Raji (cell line): Measurements from ENCODE around the gene FIGNL1.

ENCODE experiments used
- POLR2A ChIP-seq: IDR thresholded peaks from 2 replicates; pipeline ENCODE4 v1.6.1; 2011; ENCODE audit warnings: low read depth, low read length, control low read depth; ENCODE audit not compliant: insufficient read depth

FIGNL1 gene

GRCh38 chr7:50456371-50457123 is 6.4 kb upstream of the FIGNL1 start:
- no peak for TF ChIP-seq POLR2A

- TF ChIP-seq POLR2A: no peak
These were observed 5.5 kb upstream of the FIGNL1 start for GRCh38 chr7:50455658-50456057.

DNA sequence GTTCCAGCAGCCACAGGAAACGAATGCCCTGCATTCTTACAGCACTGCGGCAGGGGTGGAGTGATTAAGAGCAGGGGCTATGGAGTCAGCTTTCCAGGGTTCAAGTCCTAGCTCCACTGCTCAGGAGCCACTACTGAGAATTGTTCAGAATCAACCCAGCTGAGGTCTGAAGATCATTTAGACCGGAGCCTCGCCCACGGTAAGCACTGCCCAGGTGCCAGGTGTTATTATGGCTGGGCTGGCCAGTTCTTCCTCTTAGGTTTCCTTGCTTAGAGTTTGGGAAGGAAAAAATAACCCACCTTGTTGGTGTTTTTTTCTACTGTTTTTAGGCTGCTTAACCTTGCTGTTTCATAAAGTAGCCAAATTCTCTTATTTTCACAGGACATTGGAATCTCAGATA is 4.8 kb upstream of the FIGNL1 start:
- TF ChIP-seq POLR2A: no peak

DNA sequence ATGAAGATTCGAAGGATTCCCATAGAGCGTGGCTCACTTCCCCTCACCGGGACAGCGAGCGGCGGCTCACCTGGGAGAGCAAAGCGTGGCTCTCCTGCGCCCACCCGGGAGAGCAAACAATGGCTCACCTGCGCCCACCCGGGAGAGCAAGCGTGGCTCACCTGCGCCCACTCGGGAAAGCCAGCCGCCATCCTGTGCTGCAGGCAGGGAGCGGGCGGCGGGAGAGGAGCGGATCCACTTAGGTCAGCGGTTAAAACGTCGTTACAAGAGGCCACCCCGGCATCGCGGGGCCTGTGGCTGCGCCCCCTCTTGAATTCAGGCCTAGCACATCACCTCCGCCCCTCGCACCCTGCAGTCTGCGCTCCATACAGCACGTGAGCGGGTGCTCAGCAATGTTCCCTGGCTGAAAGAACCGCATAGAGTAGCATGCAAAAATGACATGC is 461 bp upstream of the FIGNL1 start:
- no peak for TF ChIP-seq POLR2A

DNA sequence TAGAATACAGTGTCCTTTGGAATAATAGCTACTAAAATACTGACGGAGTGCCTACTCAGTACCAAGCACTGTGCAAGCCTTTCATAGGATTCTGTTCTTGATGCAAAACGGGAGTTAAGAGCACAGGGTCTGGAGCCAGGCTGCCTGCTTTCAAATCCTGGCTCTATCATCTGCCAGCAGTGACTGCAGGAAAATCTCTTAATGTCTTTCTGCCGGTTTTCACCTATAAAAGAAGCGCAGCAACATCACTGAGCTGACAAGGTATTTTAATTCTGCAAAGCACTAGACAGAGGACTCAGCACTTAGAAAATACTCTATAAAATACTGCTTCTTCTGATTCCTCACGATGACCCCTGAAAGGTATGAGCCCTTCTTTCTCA is 659 bp downstream of the FIGNL1 start:
- no peak for TF ChIP-seq POLR2A

- TF ChIP-seq POLR2A: no peak
These were observed 1.3 kb downstream of the FIGNL1 start for GRCh38 chr7:50448823-50449222.

DNA sequence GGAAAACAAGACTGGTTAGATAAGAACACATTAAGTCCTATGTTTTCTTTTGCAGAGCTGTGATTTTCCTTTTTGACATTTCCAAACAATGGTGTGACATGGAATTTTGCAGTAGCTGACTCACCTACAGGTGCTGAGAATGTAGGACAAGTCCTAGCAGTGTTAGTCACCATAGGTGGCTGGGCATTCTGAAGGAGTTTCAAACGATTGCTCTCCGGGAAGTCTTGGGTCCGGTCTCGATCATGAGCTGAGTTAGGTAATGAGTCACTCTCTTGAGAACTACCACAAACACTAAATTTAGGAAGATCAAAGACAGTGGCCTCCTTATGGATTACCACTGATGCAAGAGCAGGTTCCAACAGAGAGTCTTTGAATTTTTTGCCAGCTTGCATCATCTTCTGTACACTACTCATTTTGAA is 3.6 kb downstream of the FIGNL1 start:
- no peak for TF ChIP-seq POLR2A

DNA sequence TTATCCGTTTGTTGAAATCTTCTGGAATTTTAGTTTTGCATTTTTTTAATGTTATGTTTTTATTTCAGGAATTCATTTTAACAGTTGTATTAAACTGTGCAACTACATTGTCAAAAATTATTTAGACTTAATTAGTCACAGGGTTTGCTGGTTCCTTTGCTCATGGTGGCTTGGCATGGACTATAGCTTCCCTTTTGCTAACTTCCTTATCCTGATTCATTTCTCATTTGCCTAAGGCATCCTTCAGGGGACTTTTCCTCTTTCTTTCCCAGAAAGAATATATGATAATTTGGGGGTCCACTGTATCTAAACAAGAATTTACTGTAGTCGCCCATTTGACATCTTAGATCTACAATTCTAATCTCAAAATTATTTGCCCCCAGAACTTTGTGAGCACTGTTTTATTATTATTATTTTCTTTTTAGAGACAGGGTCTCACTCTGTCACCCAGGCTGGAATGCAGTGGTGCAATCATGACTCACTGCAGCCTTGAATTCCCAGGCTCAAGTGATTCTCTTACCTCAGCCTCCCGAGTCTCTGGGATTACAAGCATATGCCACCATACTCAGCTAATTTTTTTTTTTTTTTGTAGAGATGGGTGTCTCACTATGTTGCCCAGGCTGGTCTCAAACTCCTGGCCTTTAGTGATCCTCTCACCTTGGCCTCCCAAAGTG is 13.9 kb downstream of the FIGNL1 start:
- no peak for TF ChIP-seq POLR2A

- TF ChIP-seq POLR2A: no peak
These were observed 18.3 kb downstream of the FIGNL1 start for GRCh38 chr7:50431722-50432305.

DNA sequence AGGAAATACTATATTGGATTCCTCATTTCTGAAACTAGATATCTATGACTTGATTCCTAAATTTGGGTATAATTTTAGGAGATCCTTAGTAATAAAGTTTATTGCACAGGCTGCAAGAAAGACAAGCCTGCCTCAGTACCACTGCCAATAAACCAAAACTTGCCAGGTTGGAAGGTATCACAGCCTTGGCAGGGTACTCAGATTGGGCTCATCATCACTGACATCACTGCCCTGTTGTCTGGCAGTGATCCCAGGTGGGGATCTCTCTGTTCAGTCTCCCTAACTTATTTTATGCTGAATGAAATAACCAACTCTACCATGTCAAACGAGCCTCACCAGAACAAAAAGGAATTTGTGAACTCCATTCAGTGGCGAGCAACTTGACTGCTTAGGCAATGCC is 18.8 kb downstream of the FIGNL1 start:
- no peak for TF ChIP-seq POLR2A

DNA sequence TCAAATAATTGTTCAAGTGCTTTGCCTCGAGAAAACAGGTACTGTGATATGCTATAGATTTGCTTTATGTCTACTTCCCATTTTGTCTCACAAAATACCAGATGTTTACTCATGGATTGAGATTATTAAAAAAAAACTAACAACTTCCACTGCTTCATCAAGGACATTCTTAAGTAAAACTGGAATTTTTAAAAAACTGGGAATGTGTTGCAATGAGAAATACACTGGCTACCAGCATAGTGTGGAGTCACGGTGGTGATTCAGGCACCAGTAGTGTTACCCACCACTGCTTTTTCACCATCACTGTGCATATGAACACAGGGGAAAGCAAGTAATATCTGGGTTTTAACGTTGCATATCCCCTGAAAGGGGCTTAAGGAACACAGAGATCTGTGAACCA is 21.2 kb downstream of the FIGNL1 start:
- no peak for TF ChIP-seq POLR2A

GRCh38 chr7:50427518-50427917 is 22.6 kb downstream of the FIGNL1 start:
- no peak for TF ChIP-seq POLR2A

DNA sequence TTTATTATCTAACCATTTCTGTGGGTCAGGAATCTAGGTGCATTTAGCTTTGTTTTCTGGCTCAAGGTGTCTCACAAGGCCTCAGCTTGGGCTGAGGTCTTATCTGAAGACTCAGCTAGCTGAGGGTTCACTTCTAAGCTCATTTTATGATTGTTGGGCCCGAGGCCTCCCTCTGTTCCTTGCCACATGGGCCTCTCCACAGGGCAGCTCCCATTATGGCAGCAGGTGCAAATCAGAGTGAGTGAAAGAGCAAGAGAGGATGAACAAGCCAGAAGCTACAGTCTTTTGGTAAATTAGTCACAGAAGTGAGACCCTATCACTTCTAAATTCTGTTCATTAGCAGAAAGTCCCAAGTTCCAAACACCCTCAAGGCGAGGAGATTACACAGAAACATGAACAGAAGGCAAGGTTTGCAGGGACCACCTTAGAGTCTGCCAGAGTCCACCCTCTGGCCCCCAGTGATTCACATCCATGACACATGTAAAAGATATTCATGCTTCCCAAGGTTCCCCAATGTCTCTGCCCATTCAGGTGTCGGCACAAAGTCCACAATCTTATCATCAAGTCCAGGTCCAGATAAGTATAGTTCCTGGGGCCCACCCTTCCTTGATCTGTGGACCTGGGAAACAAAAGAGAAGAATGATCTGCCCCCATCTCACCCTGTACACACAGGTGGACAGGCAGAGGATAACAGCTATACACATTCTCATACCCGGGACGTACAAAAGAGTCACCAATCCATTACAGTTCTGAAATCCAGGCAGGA is 23.7 kb downstream of the FIGNL1 start:
- no peak for TF ChIP-seq POLR2A

DNA sequence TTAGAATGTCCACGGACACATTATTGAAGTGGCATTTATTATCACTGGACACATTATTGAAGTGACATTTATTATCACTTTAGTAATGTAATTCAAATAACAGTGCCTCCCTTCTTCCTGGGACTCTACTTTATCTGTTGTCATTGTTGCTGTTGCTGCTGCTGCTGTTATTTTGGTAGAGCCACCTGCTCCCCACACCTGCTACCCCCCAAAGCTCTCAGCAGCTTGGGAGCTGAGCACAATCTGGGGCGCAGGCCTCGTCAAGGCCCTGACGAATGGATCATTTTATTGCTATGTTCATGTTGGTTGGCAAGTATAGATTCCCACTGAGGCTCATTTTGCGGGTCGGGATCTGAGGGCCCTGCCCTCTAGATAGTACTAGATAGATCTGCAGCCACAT is 24.8 kb downstream of the FIGNL1 start:
- TF ChIP-seq POLR2A: no peak

GRCh38 chr7:50423860-50424259 is 26.3 kb downstream of the FIGNL1 start:
- TF ChIP-seq POLR2A: no peak
